ENCODE results near the gene RASL10A. TPM values are rescaled to one million over a fixed set of nuclear protein-coding genes. Genes with fewer than 3 reads are reported as not detected.

RASL10A gene
- total RNA-seq, 2 donors from 2014 or later: 0.58 to 0.61 TPM

GRCh38 chr22:29342577-29343312 is 27.2 kb upstream of the RASL10A start:
- no peak overlapping the region for H3K27ac Mint-ChIP-seq
- H3K36me3 Mint-ChIP-seq (ENCODE audit: low read depth): peaks cover 88% of the 10 kb centered on the region
- no peak for ATAC-seq (replicated peaks)

GRCh38 chr22:29342177-29342576 is 26.7 kb upstream of the RASL10A start:
- Mint-ChIP-seq H3K9me3 (no peaks in the 10 kb centered on the region), H3K27me3 (no peaks in the 10 kb centered on the region), H3K4me1 (no peaks in the 10 kb centered on the region), H3K4me3 (no peak overlapping the region), H3K36me3 (ENCODE audit: low read depth) (peaks cover 87% of the 10 kb centered on the region), H3K27ac (peak overlapping the region; percentile 78)
- no peak for ATAC-seq (replicated peaks)

More at GRCh38 chr22:29342577-29343312, 27.2 kb upstream of the RASL10A start:
- Mint-ChIP-seq H3K9me3 (no peaks in the 10 kb centered on the region), H3K27me3 (no peaks in the 10 kb centered on the region), H3K4me1 (no peaks in the 10 kb centered on the region), H3K4me3 (no peak overlapping the region)

GRCh38 chr22:29341849-29342127 is 26.3 kb upstream of the RASL10A start:
- Mint-ChIP-seq H3K36me3 (ENCODE audit: low read depth) (peaks cover 87% of the 10 kb centered on the region), H3K27ac (peak overlapping the region; percentile 78), H3K27me3 (no peaks in the 10 kb centered on the region), H3K9me3 (no peaks in the 10 kb centered on the region), H3K4me1 (no peaks in the 10 kb centered on the region), H3K4me3 (no peak overlapping the region)
- no peak for ATAC-seq (replicated peaks)

GRCh38 chr22:29341056-29341848 is 25.8 kb upstream of the RASL10A start:
- no peak overlapping the region for H3K4me3 Mint-ChIP-seq
- H3K9me3 Mint-ChIP-seq: no peaks in the 10 kb centered on the region
- peaks cover 87% of the 10 kb centered on the region for H3K36me3 Mint-ChIP-seq (ENCODE audit: low read depth)
- no peaks in the 10 kb centered on the region for H3K27me3 Mint-ChIP-seq
- no peak overlapping the region for H3K27ac Mint-ChIP-seq
- no peaks in the 10 kb centered on the region for H3K4me1 Mint-ChIP-seq
- ATAC-seq (replicated peaks): no peak

- H3K4me3 Mint-ChIP-seq: no peak overlapping the region
- no peak overlapping the region for H3K27ac Mint-ChIP-seq
- H3K9me3 Mint-ChIP-seq: no peaks in the 10 kb centered on the region
- peaks cover 87% of the 10 kb centered on the region for H3K36me3 Mint-ChIP-seq (ENCODE audit: low read depth)
- H3K27me3 Mint-ChIP-seq: no peaks in the 10 kb centered on the region
- no peaks in the 10 kb centered on the region for H3K4me1 Mint-ChIP-seq
- no peak for ATAC-seq (replicated peaks)
Observed at GRCh38 chr22:29340566-29340965, 25.1 kb upstream of the RASL10A start.

- no peak for ATAC-seq (replicated peaks)
- H3K4me1 Mint-ChIP-seq: no peaks in the 10 kb centered on the region
- H3K27ac Mint-ChIP-seq: peak overlapping the region; percentile 35
- no peak overlapping the region for H3K4me3 Mint-ChIP-seq
- no peaks in the 10 kb centered on the region for H3K9me3 Mint-ChIP-seq
- peaks cover 80% of the 10 kb centered on the region for H3K36me3 Mint-ChIP-seq (ENCODE audit: low read depth)
- no peaks in the 10 kb centered on the region for H3K27me3 Mint-ChIP-seq
Observed at GRCh38 chr22:29339381-29340235, 24.1 kb upstream of the RASL10A start.

GRCh38 chr22:29338398-29338797 is 22.9 kb upstream of the RASL10A start:
- Mint-ChIP-seq H3K9me3 (no peaks in the 10 kb centered on the region), H3K27me3 (no peaks in the 10 kb centered on the region), H3K36me3 (ENCODE audit: low read depth) (peaks cover 71% of the 10 kb centered on the region), H3K4me3 (no peak overlapping the region), H3K27ac (no peak overlapping the region), H3K4me1 (no peaks in the 10 kb centered on the region)
- ATAC-seq (replicated peaks): no peak

GRCh38 chr22:29337631-29338284 is 22.3 kb upstream of the RASL10A start:
- Mint-ChIP-seq H3K4me3 (no peak overlapping the region), H3K27me3 (no peaks in the 10 kb centered on the region), H3K4me1 (no peaks in the 10 kb centered on the region), H3K27ac (no peak overlapping the region), H3K9me3 (no peaks in the 10 kb centered on the region), H3K36me3 (ENCODE audit: low read depth) (peaks cover 68% of the 10 kb centered on the region)
- ATAC-seq (replicated peaks): no peak

- Mint-ChIP-seq H3K9me3 (no peaks in the 10 kb centered on the region), H3K27ac (no peak overlapping the region), H3K27me3 (no peaks in the 10 kb centered on the region), H3K4me3 (no peak overlapping the region), H3K36me3 (ENCODE audit: low read depth) (peaks cover 59% of the 10 kb centered on the region), H3K4me1 (no peaks in the 10 kb centered on the region)
- no peak for ATAC-seq (replicated peaks)
Observed at GRCh38 chr22:29336751-29337490, 21.4 kb upstream of the RASL10A start.

GRCh38 chr22:29335656-29336055 is 20.2 kb upstream of the RASL10A start:
- no peak for ATAC-seq (replicated peaks)
- Mint-ChIP-seq H3K4me3 (no peak overlapping the region), H3K9me3 (no peaks in the 10 kb centered on the region), H3K4me1 (no peaks in the 10 kb centered on the region), H3K27ac (peak overlapping the region; percentile 56), H3K27me3 (no peaks in the 10 kb centered on the region), H3K36me3 (ENCODE audit: low read depth) (peaks cover 56% of the 10 kb centered on the region)

- H3K27ac Mint-ChIP-seq: peak overlapping the region; percentile 19
- no peaks in the 10 kb centered on the region for H3K27me3 Mint-ChIP-seq
Observed at GRCh38 chr22:29334696-29335344, 19.3 kb upstream of the RASL10A start.

GRCh38 chr22:29334148-29334547 is 18.7 kb upstream of the RASL10A start:
- no peaks in the 10 kb centered on the region for H3K27me3 Mint-ChIP-seq
- no peaks in the 10 kb centered on the region for H3K9me3 Mint-ChIP-seq
- peaks cover 49% of the 10 kb centered on the region for H3K36me3 Mint-ChIP-seq (ENCODE audit: low read depth)
- no peaks in the 10 kb centered on the region for H3K4me1 Mint-ChIP-seq
- ATAC-seq (replicated peaks): no peak
- H3K27ac Mint-ChIP-seq: peak overlapping the region; percentile 19
- H3K4me3 Mint-ChIP-seq: no peak overlapping the region

More at GRCh38 chr22:29334696-29335344, 19.3 kb upstream of the RASL10A start:
- H3K36me3 Mint-ChIP-seq (ENCODE audit: low read depth): peaks cover 51% of the 10 kb centered on the region
- no peak overlapping the region for H3K4me3 Mint-ChIP-seq
- H3K9me3 Mint-ChIP-seq: no peaks in the 10 kb centered on the region
- ATAC-seq (replicated peaks): no peak
- H3K4me1 Mint-ChIP-seq: no peaks in the 10 kb centered on the region

- Mint-ChIP-seq H3K27me3 (no peaks in the 10 kb centered on the region), H3K36me3 (ENCODE audit: low read depth) (peaks cover 38% of the 10 kb centered on the region), H3K4me1 (no peaks in the 10 kb centered on the region), H3K27ac (no peak overlapping the region), H3K9me3 (no peaks in the 10 kb centered on the region), H3K4me3 (no peak overlapping the region)
- ATAC-seq (replicated peaks): no peak
Observed at GRCh38 chr22:29332886-29333496, 17.5 kb upstream of the RASL10A start.

All from activated T-helper 17 cell treated with anti-CD3 and anti-CD28 coated beads, Interleukin-2, amount 50 U/mL, for 72 hours (primary cell).